SJSA1 (cell line): ENCODE measurements around the gene TMPRSS5. TPM values are rescaled to one million over a fixed set of nuclear protein-coding genes. Genes with fewer than 3 reads are reported as not detected.
"Not testable (repeated sequence)": the region's sequence is repeated elsewhere in the genome, so short reads cannot be mapped to it uniquely, and the experiment has no call there.

Experiments used
- DNase-seq, 2 experiments: peaks; one replicate each; pipeline ENCODE4 v3.0.0-alpha.2; 2015 to 2020; ENCODE audit warnings: low spot score in 2 of 2, low read depth in 1 of 2
- H3K27ac ChIP-seq: fragments of 250-450 bp; sonication (Bioruptor Pico); 2 replicates; pipeline ENCODE4 v1.5.1; 2020; ENCODE audit warnings: mild to moderate bottlenecking, moderate library complexity
- H3K27me3 ChIP-seq: fragments of 250-450 bp; sonication (Bioruptor Pico); replicated peaks from 2 replicates; pipeline ENCODE4 v1.5.1; 2020; ENCODE audit warnings: mild to moderate bottlenecking, moderate library complexity
- H3K36me3 ChIP-seq: fragments of 250-450 bp; sonication (Bioruptor Pico); 2 replicates; pipeline ENCODE4 v1.5.1; 2020; ENCODE audit warnings: mild to moderate bottlenecking
- H3K4me1 ChIP-seq: fragments of 250-450 bp; sonication (Bioruptor Pico); replicated peaks from 2 replicates; pipeline ENCODE4 v1.6.1; 2021; ENCODE audit warnings: mild to moderate bottlenecking
- H3K4me3 ChIP-seq: fragments of 250-450 bp; sonication (Bioruptor Pico); 2 replicates; pipeline ENCODE4 v1.5.1; 2020; ENCODE audit warnings: mild to moderate bottlenecking
- H3K9me3 ChIP-seq: fragments of 250-450 bp; sonication (Bioruptor Pico); replicated peaks from 2 replicates; pipeline ENCODE4 v1.5.1; 2020; ENCODE audit warnings: mild to moderate bottlenecking
- total RNA-seq: library from RNA; depleted of rRNA; stranded (reverse); fragments of >200 nt; shearing (Covaris generic); gene quantifications from 2 replicates; pipeline ENCODE4 v1.2.3, GENCODE V29; 2014

The TMPRSS5 gene
- total RNA-seq, 1 experiment from 2014 or later = 0.11 TPM

GRCh38 chr11:113689768-113690618, 16.1 kb downstream of the TMPRSS5 start:
- peaks cover 13% of the 10 kb centered on the region for H3K4me1 ChIP-seq
- peak overlapping the region; percentile 76 for H3K27ac ChIP-seq
- no peaks in the 10 kb centered on the region for H3K9me3 ChIP-seq
- no peaks in the 10 kb centered on the region for H3K36me3 ChIP-seq
- no peak for DNase-seq
- H3K27me3 ChIP-seq = no peaks in the 10 kb centered on the region
- no peak overlapping the region for H3K4me3 ChIP-seq

- no peak overlapping the region for H3K27ac ChIP-seq
- H3K4me1 ChIP-seq = peaks cover 30% of the 10 kb centered on the region
- no peak for DNase-seq
- no peaks in the 10 kb centered on the region for H3K36me3 ChIP-seq
- H3K9me3 ChIP-seq = no peaks in the 10 kb centered on the region
- H3K27me3 ChIP-seq = no peaks in the 10 kb centered on the region
- H3K4me3 ChIP-seq = no peak overlapping the region
Measured at GRCh38 chr11:113685654-113686359, 20.3 kb downstream of the TMPRSS5 start.

GRCh38 chr11:113684496-113684895, 21.6 kb downstream of the TMPRSS5 start:
- Histone ChIP-seq H3K4me1 (peaks cover 35% of the 10 kb centered on the region), H3K36me3 (no peaks in the 10 kb centered on the region), H3K9me3 (no peaks in the 10 kb centered on the region), H3K27ac (no peak overlapping the region), H3K4me3 (no peak overlapping the region), H3K27me3 (no peaks in the 10 kb centered on the region)
- no peak for DNase-seq

- Histone ChIP-seq H3K27me3 (no peaks in the 10 kb centered on the region), H3K4me3 (no peak overlapping the region), H3K4me1 (peaks cover 42% of the 10 kb centered on the region), H3K9me3 (no peaks in the 10 kb centered on the region), H3K36me3 (no peaks in the 10 kb centered on the region), H3K27ac (no peak overlapping the region)
- DNase-seq = no peak
Measured at GRCh38 chr11:113683481-113684046, 22.5 kb downstream of the TMPRSS5 start.

GRCh38 chr11:113681711-113682413, 24.2 kb downstream of the TMPRSS5 start:
- Histone ChIP-seq H3K27ac (no peak overlapping the region), H3K9me3 (no peaks in the 10 kb centered on the region), H3K36me3 (no peaks in the 10 kb centered on the region), H3K27me3 (no peaks in the 10 kb centered on the region), H3K4me1 (peaks cover 47% of the 10 kb centered on the region), H3K4me3 (no peak overlapping the region)
- DNase-seq = peak in 1 of 2 experiments; percentile 52

GRCh38 chr11:113681282-113681681, 24.8 kb downstream of the TMPRSS5 start:
- Histone ChIP-seq H3K27me3 (no peaks in the 10 kb centered on the region), H3K36me3 (no peaks in the 10 kb centered on the region), H3K27ac (no peak overlapping the region), H3K4me1 (peaks cover 53% of the 10 kb centered on the region), H3K9me3 (no peaks in the 10 kb centered on the region), H3K4me3 (no peak overlapping the region)
- DNase-seq = no peak

- H3K36me3 ChIP-seq = no peaks in the 10 kb centered on the region
- H3K27ac ChIP-seq = no peak overlapping the region
- H3K27me3 ChIP-seq = no peaks in the 10 kb centered on the region
- DNase-seq = no peak
- no peaks in the 10 kb centered on the region for H3K9me3 ChIP-seq
- H3K4me1 ChIP-seq = peaks cover 84% of the 10 kb centered on the region
- H3K4me3 ChIP-seq = no peak overlapping the region
Measured at GRCh38 chr11:113677685-113678084, 28.4 kb downstream of the TMPRSS5 start.

GRCh38 chr11:113675565-113675964, 30.5 kb downstream of the TMPRSS5 start:
- DNase-seq = no peak
- Histone ChIP-seq H3K36me3 (no peaks in the 10 kb centered on the region), H3K4me3 (no peak overlapping the region), H3K4me1 (peaks cover 62% of the 10 kb centered on the region), H3K9me3 (no peaks in the 10 kb centered on the region), H3K27me3 (no peaks in the 10 kb centered on the region), H3K27ac (peak overlapping the region; percentile 85)

- Histone ChIP-seq H3K4me1 (peaks cover 57% of the 10 kb centered on the region), H3K27ac (peak overlapping the region; percentile 85), H3K4me3 (no peak overlapping the region), H3K27me3 (no peaks in the 10 kb centered on the region), H3K9me3 (no peaks in the 10 kb centered on the region), H3K36me3 (no peaks in the 10 kb centered on the region)
- peak; percentile 86 to 88 for DNase-seq
Measured at GRCh38 chr11:113675003-113675561, 31.0 kb downstream of the TMPRSS5 start.

GRCh38 chr11:113674397-113674685, 31.8 kb downstream of the TMPRSS5 start:
- no peak overlapping the region for H3K4me3 ChIP-seq
- DNase-seq = no peak

GRCh38 chr11:113673550-113674396, 32.3 kb downstream of the TMPRSS5 start:
- Histone ChIP-seq H3K27me3 (no peaks in the 10 kb centered on the region), H3K27ac (peak overlapping the region; percentile 85), H3K4me3 (no peak overlapping the region), H3K36me3 (no peaks in the 10 kb centered on the region), H3K4me1 (peaks cover 50% of the 10 kb centered on the region), H3K9me3 (no peaks in the 10 kb centered on the region)
- DNase-seq = peak in 1 of 2 experiments; percentile 31

More at GRCh38 chr11:113674397-113674685, 31.8 kb downstream of the TMPRSS5 start:
- no peaks in the 10 kb centered on the region for H3K36me3 ChIP-seq
- H3K4me1 ChIP-seq = peaks cover 50% of the 10 kb centered on the region
- H3K27me3 ChIP-seq = no peaks in the 10 kb centered on the region
- H3K9me3 ChIP-seq = no peaks in the 10 kb centered on the region
- peak overlapping the region; percentile 85 for H3K27ac ChIP-seq

GRCh38 chr11:113671914-113672313, 34.2 kb downstream of the TMPRSS5 start:
- not testable (repeated sequence) for H3K36me3 ChIP-seq, H3K27me3 ChIP-seq, H3K4me3 ChIP-seq, DNase-seq, H3K27ac ChIP-seq, H3K9me3 ChIP-seq
- H3K4me1 ChIP-seq = peaks cover 60% of the 10 kb centered on the region

GRCh38 chr11:113670831-113671215, 35.3 kb downstream of the TMPRSS5 start:
- no peaks in the 10 kb centered on the region for H3K27me3 ChIP-seq
- H3K4me3 ChIP-seq = no peak overlapping the region
- H3K4me1 ChIP-seq = peaks cover 53% of the 10 kb centered on the region
- DNase-seq = no peak
- H3K27ac ChIP-seq = no peak overlapping the region
- H3K36me3 ChIP-seq = no peaks in the 10 kb centered on the region
- no peaks in the 10 kb centered on the region for H3K9me3 ChIP-seq
